Stomach (tissue), 4 donors: ENCODE measurements around the gene CAPZB.

Experiments used
- CTCF ChIP-seq, 7 experiments: fragments of 450-650 bp in 4 of 7; fragments of 200-600 bp in 3 of 7; sonication (generic) in 3 of 7; IDR thresholded peaks; one replicate each; pipeline ENCODE4 v1.5.1; 2016 to 2019; ENCODE audit warnings: antibody characterized with exemption in 7 of 7, control low read depth in 2 of 7, mild to moderate bottlenecking in 1 of 7
- EP300 ChIP-seq: sonication (generic); formaldehyde crosslinking; IDR thresholded peaks from one replicate; pipeline ENCODE4 v1.6.1; 2017; ENCODE audit warnings: antibody characterized with exemption
- POLR2A ChIP-seq, 4 donors: fragments of 450-650 bp; IDR thresholded peaks; one replicate each; pipeline ENCODE4 v1.6.1; 2016; ENCODE audit warnings: antibody characterized with exemption in 4 of 4, control low read depth in 2 of 4, mild to moderate bottlenecking in 1 of 4, moderate library complexity in 1 of 4
- POLR2AphosphoS5 ChIP-seq, 3 donors: sonication (generic); formaldehyde crosslinking; IDR thresholded peaks; one replicate each; pipeline ENCODE4 v1.6.1; 2016; ENCODE audit warnings: antibody characterized with exemption in 3 of 3

GRCh38 chr1:19419691-19420090 is 65.6 kb downstream of the CAPZB start:
- TF ChIP-seq CTCF (IDR thresholded peaks at IDR 0.05) (no peak), EP300 (no peak), POLR2A (IDR thresholded peaks at IDR 0.05) (no peak), POLR2AphosphoS5 (IDR thresholded peaks at IDR 0.05) (no peak)
